OCI-LY7 (cell line): Measurements from ENCODE around the gene CD6. TPM values are rescaled to one million over a fixed set of nuclear protein-coding genes. Genes with fewer than 3 reads are reported as not detected.

Source experiments
- BruUV-seq: library from RNA; stranded (reverse); fragments of 400-500 nt; replicated peaks from 2 replicates; lab custom pipeline; 2021; lab: Mats Ljungman, UMichigan
- CTCF ChIA-PET: fragments of 300-600 bp; sonication (Branson Sonifier 250); formaldehyde crosslinking; loops from one replicate; lab custom pipeline; 2022; ENCODE audit warnings: antibody characterized with exemption; ENCODE audit not compliant: unreplicated experiment; lab: Charles Lee
- POLR2A ChIA-PET: fragments of 300-600 bp; sonication (Branson Sonifier 250); formaldehyde crosslinking; loops from one replicate; lab custom pipeline; 2022; ENCODE audit warnings: antibody characterized with exemption; lab: Charles Lee
- DNase-seq: peaks from one replicate; pipeline ENCODE4 v3.0.0-alpha.2; 2015; ENCODE audit warnings: low spot score
- H2AFZ ChIP-seq: fragments of 200-600 bp; sonication (generic), shearing (Covaris generic); 2 replicates; pipeline ENCODE4 v1.6.1; 2014; ENCODE audit warnings: mild to moderate bottlenecking, antibody characterized with exemption, low read length, moderate library complexity
- H3K27ac ChIP-seq: fragments of 200-600 bp; sonication (generic); 2 replicates; pipeline ENCODE4 v1.5.1; 2014; ENCODE audit warnings: mixed run types, low read depth, mild to moderate bottlenecking, moderate library complexity, low read length, inconsistent platforms; ENCODE audit not compliant: poor library complexity, severe bottlenecking
- H3K36me3 ChIP-seq: fragments of 200-600 bp; sonication (generic); 2 replicates; pipeline ENCODE4 v1.6.1; 2014; ENCODE audit warnings: mild to moderate bottlenecking, antibody characterized with exemption, low read length, moderate library complexity, mixed read lengths; ENCODE audit not compliant: insufficient read depth
- H3K4me1 ChIP-seq: fragments of 200-600 bp; sonication (generic); 2 replicates; pipeline ENCODE4 v1.5.1; 2014; ENCODE audit warnings: mild to moderate bottlenecking, low read length; ENCODE audit not compliant: insufficient read depth, poor library complexity, severe bottlenecking
- H3K4me2 ChIP-seq: fragments of 200-600 bp; sonication (generic); 2 replicates; pipeline ENCODE4 v1.6.1; 2014; ENCODE audit warnings: mild to moderate bottlenecking, low read length
- H3K4me3 ChIP-seq: fragments of 200-600 bp; sonication (generic); 2 replicates; pipeline ENCODE4 v1.5.1; 2014; ENCODE audit warnings: mild to moderate bottlenecking, low read depth, low read length; ENCODE audit not compliant: poor library complexity, severe bottlenecking
- H3K79me2 ChIP-seq: fragments of 200-600 bp; sonication (generic); 2 replicates; pipeline ENCODE4 v1.6.1; 2016; ENCODE audit warnings: low read depth, mild to moderate bottlenecking, low read length, moderate library complexity, mixed read lengths; ENCODE audit not compliant: insufficient read depth
- H3K9me2 ChIP-seq: fragments of 200-600 bp; sonication (generic); 2 replicates; pipeline ENCODE4 v1.6.1; 2016; ENCODE audit warnings: mild to moderate bottlenecking, low read length, mixed read lengths; ENCODE audit not compliant: insufficient read depth
- H3K9me3 ChIP-seq: fragments of 200-600 bp; sonication (generic); 2 replicates; pipeline ENCODE4 v1.6.1; 2014; ENCODE audit warnings: mild to moderate bottlenecking, mixed run types, low read length, mixed read lengths
- H4K20me1 ChIP-seq: fragments of 200-600 bp; sonication (generic); 2 replicates; pipeline ENCODE4 v1.6.1; 2014; ENCODE audit warnings: mild to moderate bottlenecking, antibody characterized with exemption, low read length, moderate library complexity, mixed read lengths; ENCODE audit not compliant: insufficient read depth
- CTCF ChIP-seq: fragments of 200-600 bp; sonication (generic); conservative IDR thresholded peaks from 2 replicates; pipeline ENCODE4 v1.5.1; 2014; ENCODE audit warnings: mild to moderate bottlenecking, antibody characterized with exemption, low read length, moderate library complexity, mixed read lengths
- EZH2phosphoT487 ChIP-seq: fragments of 200-600 bp; sonication (generic); IDR thresholded peaks from 2 replicates; pipeline ENCODE4 v1.6.1; 2018; ENCODE audit warnings: low read depth, borderline replicate concordance, mild to moderate bottlenecking, mixed run types, antibody characterized with exemption, low read length, moderate library complexity, mixed read lengths
- intact Hi-C: fragments of 100-400 bp; cut with micrococcal nuclease; formaldehyde crosslinking; loops from one replicate; pipeline ENCODE4 v1.10.0; 2022; ENCODE audit not compliant: unreplicated experiment
- total RNA-seq, 2 experiments: library from RNA; depleted of rRNA in 1 of 2; stranded (reverse); fragments of >200 nt in 1 of 2; shearing (Covaris generic) in 1 of 2; gene quantifications; 2 replicates each; pipeline ENCODE4 v1.2.3, GENCODE V29; 2014 to 2022

The CD6 gene
- total RNA-seq, 2 experiments from 2014 or later, result not detected

DNA sequence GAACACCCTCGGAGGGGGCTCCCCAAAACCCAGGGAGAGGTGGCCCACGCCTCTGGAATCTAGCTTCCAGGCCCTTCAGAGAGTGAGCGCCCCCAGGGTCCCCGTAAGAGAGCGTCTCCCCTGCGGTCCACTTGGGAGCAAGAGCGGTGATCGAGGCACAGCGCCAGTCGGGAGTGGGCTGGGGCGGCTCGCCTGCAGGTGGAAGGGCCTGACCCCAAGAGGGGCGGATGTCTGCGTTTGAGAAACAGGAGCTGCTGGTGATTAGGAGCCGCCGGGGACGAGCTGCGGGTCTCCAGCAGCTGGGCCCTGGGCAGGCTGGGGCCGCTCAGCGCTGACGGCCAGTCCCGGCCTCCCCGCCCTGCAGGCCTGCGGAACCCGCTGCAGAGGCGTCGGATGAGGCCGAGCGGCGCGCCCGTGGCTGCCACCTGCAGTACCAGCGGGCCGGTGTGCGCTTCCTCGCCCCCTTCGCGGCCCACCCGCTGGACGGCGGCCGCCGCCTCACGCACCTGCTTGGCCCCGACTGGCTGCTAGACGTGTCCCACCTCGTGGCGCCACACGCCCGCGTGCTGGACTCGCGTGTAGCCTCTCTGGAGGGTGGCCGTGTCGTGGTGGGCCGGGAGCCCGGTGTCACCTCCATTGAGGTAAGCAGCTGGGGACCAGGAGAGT, 37.2 kb upstream of the CD6 start:
- Histone ChIP-seq H3K79me2 (no peaks in the 10 kb centered on the region), H3K4me1 (peaks cover 29% of the 10 kb centered on the region), H3K27ac (no peak overlapping the region), H3K4me3 (no peak overlapping the region), H3K9me3 (no peaks in the 10 kb centered on the region), H3K36me3 (peaks cover 2% of the 10 kb centered on the region; the same call in 1 of the 2 replicates), H3K4me2 (no peak overlapping the region), H2AFZ (no peak overlapping the region), H3K9me2 (no peaks in the 10 kb centered on the region), H4K20me1 (no peaks in the 10 kb centered on the region)
- intact Hi-C loops, result no loop called here
- CTCF ChIA-PET, result no interaction called here
- TF ChIP-seq EZH2phosphoT487 (no peak), CTCF (no peak)
- no peak for DNase-seq
- BruUV-seq, result no TSS peak
- POLR2A ChIA-PET, result interaction anchor here (1.0 to 1.4 kb wide), 2 partner anchors 17 to 19 kb away, joined by 3 read pairs; no protein-coding TSS in a partner anchor

DNA sequence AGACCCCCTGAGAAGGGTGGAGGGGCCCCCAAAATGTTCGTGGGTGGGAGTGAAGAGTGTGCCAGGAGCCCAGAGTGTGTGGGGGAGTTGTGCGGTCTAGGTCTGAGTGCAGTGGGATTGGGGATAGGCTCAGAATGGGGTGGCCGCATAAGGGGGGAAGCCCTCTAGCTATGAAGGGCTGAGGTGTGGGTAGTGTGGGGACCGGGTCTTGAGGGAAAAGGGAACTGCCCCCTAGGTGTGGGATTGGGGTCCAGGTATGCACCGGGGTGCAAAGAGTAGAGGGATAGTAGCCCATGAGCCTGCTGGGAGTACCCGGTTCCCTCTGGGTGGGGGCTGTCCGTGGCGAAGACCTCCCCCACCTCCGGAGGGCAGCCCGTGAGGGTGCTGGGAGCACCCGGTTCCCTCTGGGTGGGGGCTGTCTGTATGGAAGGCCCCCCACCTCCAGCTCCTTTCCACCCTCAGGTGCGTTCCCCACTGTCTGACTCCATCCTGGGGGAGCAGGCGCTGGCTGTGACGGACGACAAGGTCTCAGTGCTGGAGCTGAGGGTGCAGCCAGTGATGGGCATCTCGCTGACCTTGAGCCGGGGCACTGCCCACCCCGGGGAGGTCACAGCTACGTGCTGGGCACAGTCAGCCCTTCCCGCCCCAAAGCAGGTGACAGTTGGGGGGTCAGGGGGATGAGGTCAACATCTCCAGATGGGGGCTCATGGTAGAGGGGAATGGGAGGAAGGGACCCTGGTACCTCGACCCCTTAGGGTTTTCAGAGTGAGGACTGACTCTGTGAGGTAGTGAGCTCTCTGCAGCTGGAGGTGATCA, 36.5 kb upstream of the CD6 start:
- no peak overlapping the region for H3K27ac ChIP-seq
- intact Hi-C loops, result no loop called here
- no TSS peak for BruUV-seq
- H3K9me3 ChIP-seq, result no peaks in the 10 kb centered on the region
- H3K4me1 ChIP-seq, result peaks cover 29% of the 10 kb centered on the region
- DNase-seq, result no peak
- TF ChIP-seq EZH2phosphoT487 (no peak), CTCF (no peak)
- H2AFZ ChIP-seq, result no peak overlapping the region
- no peaks in the 10 kb centered on the region for H4K20me1 ChIP-seq
- H3K4me2 ChIP-seq, result no peak overlapping the region
- no peak overlapping the region for H3K4me3 ChIP-seq
- H3K79me2 ChIP-seq, result no peaks in the 10 kb centered on the region
- ChIA-PET CTCF (interaction anchor here (0.7 kb wide), 1 partner anchor 19 kb away, joined by 4 read pairs; no protein-coding TSS in a partner anchor), POLR2A (interaction anchor here (1.4 kb wide), 1 partner anchor 19 kb away, joined by 3 read pairs; no protein-coding TSS in a partner anchor)
- peaks cover 7% of the 10 kb centered on the region; the same call in 1 of the 2 replicates for H3K36me3 ChIP-seq
- H3K9me2 ChIP-seq, result no peaks in the 10 kb centered on the region
